HepG2 (cell line): Measurements from ENCODE around the gene RORC. TPM values are rescaled to one million over a fixed set of nuclear protein-coding genes. Genes with fewer than 3 reads are reported as not detected.

Source experiments
- ETV5 ChIP-seq: IDR thresholded peaks from 2 replicates; pipeline ENCODE4 v1.6.1; 2018; ENCODE audit warnings: missing biosample characterization, missing genetic modification reagents, inconsistent platforms, borderline replicate concordance
- GATAD2A ChIP-seq: IDR thresholded peaks from 2 replicates; pipeline ENCODE4 v1.6.1; 2016
- HOXD1 ChIP-seq: sonication (generic); formaldehyde crosslinking; IDR thresholded peaks from 2 replicates; pipeline ENCODE4 v1.5.0; 2020; ENCODE audit warnings: missing genetic modification reagents
- MTF1 ChIP-seq: sonication (generic); formaldehyde crosslinking; IDR thresholded peaks from 2 replicates; pipeline ENCODE4 v1.5.0; 2020; ENCODE audit warnings: missing genetic modification reagents
- MYC ChIP-seq: sonication (generic); formaldehyde crosslinking; IDR thresholded peaks from 2 replicates; pipeline ENCODE4 v1.9.0; 2021; ENCODE audit warnings: missing genetic modification reagents, borderline replicate concordance
- PAXIP1 ChIP-seq: sonication (generic); formaldehyde crosslinking; conservative IDR thresholded peaks from 2 replicates; pipeline ENCODE4 v1.4.0; 2020; ENCODE audit warnings: mild to moderate bottlenecking, missing genetic modification reagents, moderate library complexity
- POLR2G ChIP-seq: fragments of 200-400 bp; formaldehyde crosslinking; IDR thresholded peaks from 2 replicates; pipeline ENCODE4 v1.6.1; 2018; ENCODE audit warnings: mild to moderate bottlenecking, low read depth, low read length, moderate library complexity
- PRPF4 ChIP-seq: fragments of 200-400 bp; formaldehyde crosslinking; IDR thresholded peaks from 2 replicates; pipeline ENCODE4 v1.6.1; 2016; ENCODE audit warnings: low read length, low read depth; ENCODE audit not compliant: poor library complexity, severe bottlenecking
- SRSF9 ChIP-seq: fragments of 200-400 bp; formaldehyde crosslinking; IDR thresholded peaks from 2 replicates; pipeline ENCODE4 v1.6.1; 2018; ENCODE audit warnings: borderline replicate concordance, mild to moderate bottlenecking, low read depth, low read length; ENCODE audit not compliant: insufficient read depth, poor library complexity, severe bottlenecking
- THAP11 ChIP-seq: IDR thresholded peaks from 2 replicates; pipeline ENCODE4 v1.6.1; 2016; ENCODE audit warnings: missing biosample characterization, missing genetic modification reagents
- TOE1 ChIP-seq: sonication (generic); formaldehyde crosslinking; IDR thresholded peaks from 2 replicates; pipeline ENCODE4 v1.4.0; 2020; ENCODE audit warnings: mild to moderate bottlenecking, missing genetic modification reagents
- ZIK1 ChIP-seq: sonication (generic); formaldehyde crosslinking; IDR thresholded peaks from 2 replicates; pipeline ENCODE4 v1.5.0; 2020; ENCODE audit warnings: mild to moderate bottlenecking, low read depth, missing genetic modification reagents, borderline replicate concordance
- ZNF143 ChIP-seq: sonication (generic); formaldehyde crosslinking; IDR thresholded peaks from 2 replicates; pipeline ENCODE4 v1.4.0; 2020; ENCODE audit warnings: missing genetic modification reagents
- ZNF331 ChIP-seq: sonication (generic); formaldehyde crosslinking; IDR thresholded peaks from 2 replicates; pipeline ENCODE4 v1.4.0; 2020; ENCODE audit warnings: missing genetic modification reagents
- ZNF670 ChIP-seq: sonication (generic); formaldehyde crosslinking; IDR thresholded peaks from 2 replicates; pipeline ENCODE4 v1.8.0; 2022; ENCODE audit warnings: mild to moderate bottlenecking, missing genetic modification reagents, borderline replicate concordance
- ZNF839 ChIP-seq: sonication (generic); formaldehyde crosslinking; IDR thresholded peaks from 2 replicates; pipeline ENCODE4 v1.4.0; 2020; ENCODE audit warnings: missing genetic modification reagents, mild to moderate bottlenecking, borderline replicate concordance
- polyA plus RNA-seq, 8 experiments: library from polyadenylated mRNA; depleted of rRNA in 3 of 8; stranded (reverse) in 7 of 8; unstranded in 1 of 8; fragments of >200 nt; fragmentation: Illumina TruSeq in 4 of 8; extraction: Trizol in 4 of 8; gene quantifications; 2 replicates each; pipeline versions ENCODE4 v1.2.1 to v1.2.3, GENCODE V29; 2011 to 2016; ENCODE audit warnings: low read depth in 4 of 8, missing spikeins in 1 of 8, mixed read lengths in 1 of 8; ENCODE audit not compliant: insufficient read depth in 1 of 8
- total RNA-seq, 5 experiments: library from RNA; depleted of rRNA; stranded (reverse); fragments of >200 nt; fragmentation: Illumina TruSeq; extraction: Trizol; gene quantifications; 2 replicates each; pipeline ENCODE4 v1.2.3, GENCODE V29; 2016; ENCODE audit warnings: low read depth in 1 of 5
- TF ChIP-seq, protein P1 (sequence below): sonication (generic); formaldehyde crosslinking; IDR thresholded peaks from 2 replicates; pipeline ENCODE4 v1.4.0; 2020; ENCODE audit warnings: missing genetic modification reagents, borderline replicate concordance
- TF ChIP-seq, protein P2 (sequence below): sonication (generic); formaldehyde crosslinking; IDR thresholded peaks from 2 replicates; pipeline ENCODE4 v1.4.0; 2020; ENCODE audit warnings: mild to moderate bottlenecking, missing genetic modification reagents

RORC gene
- total and polyA plus RNA-seq, 2 of the 13 experiments (the other 11 are each of a cell fraction or from before 2014, with no cell fraction given) = 2.5 to 6.5 TPM

DNA sequence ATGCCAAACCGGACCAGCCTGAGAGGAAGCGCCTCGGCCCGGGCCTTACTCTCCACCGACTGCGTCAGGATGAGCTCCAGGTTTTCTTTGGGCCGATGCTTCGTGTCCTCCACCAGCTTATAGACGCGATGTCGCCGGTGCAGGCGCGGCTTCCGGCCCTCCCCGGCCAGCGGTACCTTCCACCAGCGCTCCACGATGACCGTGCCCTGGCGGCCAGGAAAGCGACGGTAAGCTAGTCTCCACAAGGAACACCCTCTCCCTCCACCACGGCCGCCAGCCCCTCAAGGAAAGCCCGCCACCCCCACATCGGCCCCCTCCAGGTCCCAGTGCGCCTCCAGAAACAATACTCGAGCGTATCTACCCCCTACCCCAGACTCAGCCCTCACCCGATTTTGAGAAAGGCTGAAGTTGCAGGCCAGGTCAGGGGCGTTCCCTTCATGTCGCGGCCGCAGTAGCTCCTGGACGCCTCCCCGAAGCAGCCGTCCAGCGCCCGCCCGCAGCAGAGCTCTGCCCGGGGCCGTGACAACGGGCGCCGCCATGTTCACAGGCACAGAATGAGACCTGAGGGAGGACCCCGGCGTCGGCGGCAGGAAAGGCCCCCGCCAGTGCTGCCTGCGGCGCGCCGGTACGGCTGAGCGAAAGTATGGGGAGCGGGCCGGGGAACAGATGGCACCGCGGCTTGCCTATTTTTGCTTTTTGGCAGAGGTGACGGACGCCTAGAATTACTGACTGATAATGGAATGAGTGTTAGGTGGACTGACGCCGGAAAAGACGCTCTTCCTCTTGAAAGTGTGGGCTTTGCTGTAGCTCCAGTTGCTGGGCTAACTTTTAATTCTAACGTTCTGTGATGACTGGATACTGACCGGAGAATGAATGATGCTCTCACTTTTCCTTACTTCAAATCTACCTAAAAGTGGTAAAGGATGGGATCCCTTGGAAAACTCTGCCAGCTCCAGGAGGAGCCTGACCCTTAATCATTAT lies 68.4 kb downstream of the RORC start, which contains the start of gene MRPL9 (continued):
- TF ChIP-seq, protein P1, sequence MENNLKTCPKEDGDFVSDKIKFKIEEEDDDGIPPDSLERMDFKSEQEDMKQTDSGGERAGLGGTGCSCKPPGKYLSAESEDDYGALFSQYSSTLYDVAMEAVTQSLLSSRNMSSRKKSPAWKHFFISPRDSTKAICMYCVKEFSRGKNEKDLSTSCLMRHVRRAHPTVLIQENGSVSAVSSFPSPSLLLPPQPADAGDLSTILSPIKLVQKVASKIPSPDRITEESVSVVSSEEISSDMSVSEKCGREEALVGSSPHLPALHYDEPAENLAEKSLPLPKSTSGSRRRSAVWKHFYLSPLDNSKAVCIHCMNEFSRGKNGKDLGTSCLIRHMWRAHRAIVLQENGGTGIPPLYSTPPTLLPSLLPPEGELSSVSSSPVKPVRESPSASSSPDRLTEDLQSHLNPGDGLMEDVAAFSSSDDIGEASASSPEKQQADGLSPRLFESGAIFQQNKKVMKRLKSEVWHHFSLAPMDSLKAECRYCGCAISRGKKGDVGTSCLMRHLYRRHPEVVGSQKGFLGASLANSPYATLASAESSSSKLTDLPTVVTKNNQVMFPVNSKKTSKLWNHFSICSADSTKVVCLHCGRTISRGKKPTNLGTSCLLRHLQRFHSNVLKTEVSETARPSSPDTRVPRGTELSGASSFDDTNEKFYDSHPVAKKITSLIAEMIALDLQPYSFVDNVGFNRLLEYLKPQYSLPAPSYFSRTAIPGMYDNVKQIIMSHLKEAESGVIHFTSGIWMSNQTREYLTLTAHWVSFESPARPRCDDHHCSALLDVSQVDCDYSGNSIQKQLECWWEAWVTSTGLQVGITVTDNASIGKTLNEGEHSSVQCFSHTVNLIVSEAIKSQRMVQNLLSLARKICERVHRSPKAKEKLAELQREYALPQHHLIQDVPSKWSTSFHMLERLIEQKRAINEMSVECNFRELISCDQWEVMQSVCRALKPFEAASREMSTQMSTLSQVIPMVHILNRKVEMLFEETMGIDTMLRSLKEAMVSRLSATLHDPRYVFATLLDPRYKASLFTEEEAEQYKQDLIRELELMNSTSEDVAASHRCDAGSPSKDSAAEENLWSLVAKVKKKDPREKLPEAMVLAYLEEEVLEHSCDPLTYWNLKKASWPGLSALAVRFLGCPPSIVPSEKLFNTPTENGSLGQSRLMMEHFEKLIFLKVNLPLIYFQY (CRISPR knock-in tag) = peak; percentile 49; the same call in 1 of the 2 replicates
- no peak for TF ChIP-seq SRSF9
- TF ChIP-seq TOE1 (CRISPR knock-in tag) = 0 out of 2 replicates have a peak, but pooled peaks have one; percentile 24
- TF ChIP-seq ZIK1 = 0 out of 2 replicates have a peak, but pooled peaks have one; percentile 69
- TF ChIP-seq, protein P2, sequence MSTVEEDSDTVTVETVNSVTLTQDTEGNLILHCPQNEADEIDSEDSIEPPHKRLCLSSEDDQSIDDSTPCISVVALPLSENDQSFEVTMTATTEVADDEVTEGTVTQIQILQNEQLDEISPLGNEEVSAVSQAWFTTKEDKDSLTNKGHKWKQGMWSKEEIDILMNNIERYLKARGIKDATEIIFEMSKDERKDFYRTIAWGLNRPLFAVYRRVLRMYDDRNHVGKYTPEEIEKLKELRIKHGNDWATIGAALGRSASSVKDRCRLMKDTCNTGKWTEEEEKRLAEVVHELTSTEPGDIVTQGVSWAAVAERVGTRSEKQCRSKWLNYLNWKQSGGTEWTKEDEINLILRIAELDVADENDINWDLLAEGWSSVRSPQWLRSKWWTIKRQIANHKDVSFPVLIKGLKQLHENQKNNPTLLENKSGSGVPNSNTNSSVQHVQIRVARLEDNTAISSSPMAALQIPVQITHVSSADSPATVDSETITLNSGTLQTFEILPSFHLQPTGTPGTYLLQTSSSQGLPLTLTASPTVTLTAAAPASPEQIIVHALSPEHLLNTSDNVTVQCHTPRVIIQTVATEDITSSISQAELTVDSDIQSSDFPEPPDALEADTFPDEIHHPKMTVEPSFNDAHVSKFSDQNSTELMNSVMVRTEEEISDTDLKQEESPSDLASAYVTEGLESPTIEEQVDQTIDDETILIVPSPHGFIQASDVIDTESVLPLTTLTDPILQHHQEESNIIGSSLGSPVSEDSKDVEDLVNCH (CRISPR knock-in tag) = no peak
- peak; percentile 66 for TF ChIP-seq MYC
- 0 out of 2 replicates have a peak, but pooled peaks have one; percentile 33 for TF ChIP-seq GATAD2A (CRISPR knock-in tag)
- 0 out of 2 replicates have a peak, but pooled peaks have one; percentile 36 for TF ChIP-seq ZNF670 (CRISPR knock-in tag)
- TF ChIP-seq THAP11 (CRISPR knock-in tag) = peak; percentile 92
- peak; percentile 91 for TF ChIP-seq POLR2G
- TF ChIP-seq MTF1 (CRISPR knock-in tag) = 0 out of 2 replicates have a peak, but pooled peaks have one; percentile 54
- peak; percentile 61 for TF ChIP-seq ZNF143 (CRISPR knock-in tag)
- TF ChIP-seq ZNF331 (CRISPR knock-in tag) = no peak; the same call in 1 of the 2 replicates
- peak; percentile 76; the same call in 1 of the 2 replicates for TF ChIP-seq HOXD1 (CRISPR knock-in tag)
- TF ChIP-seq ZNF839 (CRISPR knock-in tag) = no peak
- TF ChIP-seq PAXIP1 (CRISPR knock-in tag) = peak; percentile 25; the same call in 1 of the 2 replicates
- 0 out of 2 replicates have a peak, but pooled peaks have one; percentile 18 for TF ChIP-seq ETV5 (CRISPR knock-in tag)
- no peak for TF ChIP-seq PRPF4
